Testis (tissue), 3 donors: Measurements from ENCODE around the gene S1PR2. TPM values are rescaled to one million over a fixed set of nuclear protein-coding genes. Genes with fewer than 3 reads are reported as not detected.
"Not testable (repeated sequence)": the region's sequence is repeated elsewhere in the genome, so short reads cannot be mapped to it uniquely, and the experiment has no call there.

Experiments
- DNase-seq: peaks from one replicate; pipeline ENCODE4 v3.0.0-alpha.2; 2019
- H3K27ac ChIP-seq, 2 donors: fragments of 200-600 bp; sonication (generic); one replicate each; pipeline ENCODE4 v1.5.1; 2019
- H3K27me3 ChIP-seq: fragments of 200-600 bp; sonication (generic); one replicate; pipeline ENCODE4 v1.5.1; 2019
- H3K36me3 ChIP-seq: fragments of 200-600 bp; sonication (generic); one replicate; pipeline ENCODE4 v1.5.1; 2017; ENCODE audit warnings: low read depth; ENCODE audit errors: missing control alignments
- H3K4me1 ChIP-seq: fragments of 200-600 bp; sonication (generic); one replicate; pipeline ENCODE4 v1.5.1; 2019
- H3K4me3 ChIP-seq, 2 donors: fragments of 200-600 bp; sonication (generic); one replicate each; pipeline ENCODE4 v1.5.1; 2017 to 2019
- H3K9me3 ChIP-seq: fragments of 200-600 bp; sonication (generic); one replicate; pipeline ENCODE4 v1.5.1; 2017
- POLR2A ChIP-seq: fragments of 450-650 bp; IDR thresholded peaks from one replicate; pipeline ENCODE4 v1.6.1; 2017; ENCODE audit warnings: antibody characterized with exemption, mild to moderate bottlenecking, moderate library complexity
- WGBS, 2 donors: methylation state at CpG; one replicate each; pipeline ENCODE4 v1.1.5; 2018; 5-methylcytosine and 5-hydroxymethylcytosine counted together
- intact Hi-C: fragments of 100-400 bp; cut with DNase I; formaldehyde crosslinking; loops from one replicate; pipeline ENCODE4 v1.15.1; 2023; ENCODE audit warnings: low total_unique reads
- polyA plus RNA-seq: library from polyadenylated mRNA; stranded (reverse); fragments of 350-450 nt; fragmentation: Illumina TruSeq; extraction: RNeasy Lipid Tissue Mini Kit (QIAGEN cat#74804); gene quantifications from one replicate; pipeline ENCODE4 v1.2.3, GENCODE V29; 2014; ENCODE audit warnings: low read depth, low replicate concordance; ENCODE audit not compliant: insufficient read depth
- total RNA-seq, 2 donors: library from RNA; depleted of rRNA; stranded (reverse); fragments of >200 nt; gene quantifications; one replicate each; pipeline ENCODE4 v1.2.3, GENCODE V29; 2016
- TF ChIP-seq, protein P1 (sequence below), 3 experiments: fragments of 450-650 bp in 2 of 3; fragments of 200-600 bp in 1 of 3; sonication (generic) in 1 of 3; IDR thresholded peaks; one replicate each; pipeline ENCODE4 v1.5.1; 2016 to 2019; ENCODE audit warnings: antibody characterized with exemption in 3 of 3, mild to moderate bottlenecking in 2 of 3, moderate library complexity in 1 of 3

S1PR2 gene
- total and polyA plus RNA-seq, 3 donors from 2014 or later, result 8.7 to 13.7 (median 11.9) TPM

DNA sequence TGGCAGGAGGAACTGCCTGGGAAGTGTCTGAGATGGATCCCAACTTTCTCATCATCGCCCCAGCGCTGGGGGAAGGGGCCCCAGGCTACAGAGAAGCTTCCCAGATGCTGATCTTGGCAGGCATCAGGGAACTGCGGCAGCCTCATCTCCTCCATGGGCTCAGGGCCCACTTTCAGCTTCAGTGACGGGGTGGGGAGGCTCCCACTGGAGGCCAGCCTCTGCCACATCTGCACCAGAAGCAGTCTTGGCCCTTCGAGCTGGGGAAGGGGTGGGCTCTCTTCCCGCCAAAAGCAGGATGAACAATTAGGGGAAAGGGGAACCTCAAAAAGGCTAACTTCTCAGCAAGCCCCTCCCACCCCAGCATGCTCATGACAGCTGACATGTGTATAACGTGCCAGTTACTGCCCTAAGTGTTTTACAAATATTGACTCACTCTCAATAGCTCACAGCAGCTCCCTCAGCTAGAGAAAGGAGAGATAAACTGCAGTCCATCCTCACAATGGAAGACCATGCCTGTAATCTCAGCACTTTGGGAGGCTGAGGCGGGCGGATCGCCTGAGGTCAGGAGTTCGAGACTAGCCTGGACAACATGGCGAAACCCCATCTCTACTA, 7.1 kb upstream of the S1PR2 start:
- H3K27ac ChIP-seq, result no peak overlapping the region
- H3K27me3 ChIP-seq, result no peaks in the 10 kb centered on the region
- H3K9me3 ChIP-seq, result no peaks in the 10 kb centered on the region
- H3K4me1 ChIP-seq, result no peaks in the 10 kb centered on the region
- TF ChIP-seq POLR2A, result no peak
- TF ChIP-seq, protein P1, sequence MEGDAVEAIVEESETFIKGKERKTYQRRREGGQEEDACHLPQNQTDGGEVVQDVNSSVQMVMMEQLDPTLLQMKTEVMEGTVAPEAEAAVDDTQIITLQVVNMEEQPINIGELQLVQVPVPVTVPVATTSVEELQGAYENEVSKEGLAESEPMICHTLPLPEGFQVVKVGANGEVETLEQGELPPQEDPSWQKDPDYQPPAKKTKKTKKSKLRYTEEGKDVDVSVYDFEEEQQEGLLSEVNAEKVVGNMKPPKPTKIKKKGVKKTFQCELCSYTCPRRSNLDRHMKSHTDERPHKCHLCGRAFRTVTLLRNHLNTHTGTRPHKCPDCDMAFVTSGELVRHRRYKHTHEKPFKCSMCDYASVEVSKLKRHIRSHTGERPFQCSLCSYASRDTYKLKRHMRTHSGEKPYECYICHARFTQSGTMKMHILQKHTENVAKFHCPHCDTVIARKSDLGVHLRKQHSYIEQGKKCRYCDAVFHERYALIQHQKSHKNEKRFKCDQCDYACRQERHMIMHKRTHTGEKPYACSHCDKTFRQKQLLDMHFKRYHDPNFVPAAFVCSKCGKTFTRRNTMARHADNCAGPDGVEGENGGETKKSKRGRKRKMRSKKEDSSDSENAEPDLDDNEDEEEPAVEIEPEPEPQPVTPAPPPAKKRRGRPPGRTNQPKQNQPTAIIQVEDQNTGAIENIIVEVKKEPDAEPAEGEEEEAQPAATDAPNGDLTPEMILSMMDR (IDR thresholded peaks at IDR 0.05), result no peak
- intact Hi-C loops, result loop anchor here (10.0 kb wide), 1 partner anchor 303 kb away; the partner anchor contains the start of gene OLFM2
- no peak for DNase-seq
- no peaks in the 10 kb centered on the region for H3K36me3 ChIP-seq
- H3K4me3 ChIP-seq, result no peak overlapping the region
- WGBS, 2 donors, result 72 to 79% methylated on average over 8 to 12 of the region's 12 CpGs

DNA sequence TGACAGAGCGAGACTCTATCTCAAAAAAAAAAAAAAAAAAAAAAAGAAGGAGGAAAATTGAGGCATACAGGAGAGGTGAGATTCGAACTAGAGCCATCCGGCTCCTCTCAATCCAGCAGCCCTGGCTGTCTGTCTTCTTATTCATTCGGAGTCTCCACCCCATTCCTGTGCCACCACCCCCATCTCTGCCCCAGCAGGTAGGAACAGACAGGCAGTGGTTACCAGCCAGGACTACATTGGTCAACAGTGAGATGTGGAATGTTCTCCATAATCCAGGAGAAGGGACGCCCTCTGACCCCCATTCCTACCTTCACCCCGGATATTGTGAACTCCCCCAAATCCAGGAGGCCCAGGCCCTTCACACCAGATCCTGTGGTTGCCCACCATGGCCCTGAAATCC, 6.6 kb upstream of the S1PR2 start:
- intact Hi-C loops, result loop anchor here (10.0 kb wide), 1 partner anchor 303 kb away; the partner anchor contains the start of gene OLFM2

DNA sequence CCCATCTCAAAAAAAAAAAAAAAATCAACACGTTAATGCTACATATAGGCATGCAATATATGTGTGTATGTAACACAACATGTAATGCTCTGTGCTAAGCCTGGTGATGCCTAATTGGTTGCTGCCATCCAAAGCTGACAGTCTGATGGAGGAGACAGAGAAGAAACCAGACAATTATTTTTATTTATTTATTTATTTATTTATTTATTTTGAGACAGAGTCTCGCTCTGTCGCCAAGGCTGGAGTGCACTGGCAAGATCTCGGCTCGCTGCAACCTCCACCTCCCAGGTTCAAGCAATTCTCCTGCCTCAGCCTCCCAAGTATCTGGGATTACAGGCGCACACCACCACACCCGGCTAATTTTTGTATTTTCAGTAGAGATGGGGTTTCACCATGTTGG, 4.3 kb upstream of the S1PR2 start:
- intact Hi-C loops, result loop anchor here (10.0 kb wide), 1 partner anchor 301 kb away; the partner anchor contains the start of gene OLFM2
- H3K27ac ChIP-seq, result not testable (repeated sequence)

More for the DNA sequence above, 6.6 kb upstream of the S1PR2 start:
- WGBS, 2 donors, result 90 to 95% methylated on average over 6 of the region's 6 CpGs
- Histone ChIP-seq H3K4me1 (no peaks in the 10 kb centered on the region), H3K9me3 (no peaks in the 10 kb centered on the region), H3K27ac (no peak overlapping the region), H3K36me3 (no peaks in the 10 kb centered on the region), H3K27me3 (no peaks in the 10 kb centered on the region), H3K4me3 (no peak overlapping the region)
- DNase-seq, result no peak
- TF ChIP-seq, protein P1 (IDR thresholded peaks at IDR 0.05), result no peak
- no peak for TF ChIP-seq POLR2A

DNA sequence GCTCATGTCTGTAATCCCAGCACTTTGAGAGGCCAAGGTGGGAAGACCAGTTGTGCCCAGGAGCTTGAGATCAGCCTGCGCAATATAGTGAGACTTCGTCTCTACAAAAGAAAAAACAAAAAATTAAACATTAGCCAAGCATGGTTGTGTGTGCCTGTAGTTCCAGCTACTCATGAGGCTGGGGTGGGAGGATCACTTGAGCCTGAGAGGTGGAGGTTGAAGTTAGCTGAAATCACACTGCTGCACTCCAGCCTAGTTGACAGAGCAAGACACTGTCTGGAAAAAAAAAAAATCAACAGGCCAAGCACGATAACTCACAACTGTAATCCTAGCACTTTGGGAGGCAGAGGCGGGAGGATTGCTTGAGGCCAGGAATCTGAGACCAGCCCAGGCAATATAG, 3.9 kb upstream of the S1PR2 start:
- 64 to 86% methylated on average over 4 of the region's 4 CpGs for WGBS, 2 donors
- Histone ChIP-seq H3K4me1 (peaks cover 1% of the 10 kb centered on the region), H3K9me3 (no peaks in the 10 kb centered on the region), H3K27ac (no peak overlapping the region), H3K36me3 (no peaks in the 10 kb centered on the region), H3K27me3 (no peaks in the 10 kb centered on the region), H3K4me3 (no peak overlapping the region)
- intact Hi-C loops, result loop anchor here (10.0 kb wide), 1 partner anchor 300 kb away; the partner anchor contains the start of gene OLFM2
- no peak for DNase-seq
- no peak for TF ChIP-seq POLR2A
- TF ChIP-seq, protein P1 (IDR thresholded peaks at IDR 0.05), result no peak

More for the DNA sequence above, 4.3 kb upstream of the S1PR2 start:
- not testable (repeated sequence) for H3K9me3 ChIP-seq, H3K27me3 ChIP-seq, H3K4me3 ChIP-seq, H3K4me1 ChIP-seq, H3K36me3 ChIP-seq, DNase-seq
- WGBS, 2 donors, result 94 to 97% methylated on average over 7 of the region's 7 CpGs

DNA sequence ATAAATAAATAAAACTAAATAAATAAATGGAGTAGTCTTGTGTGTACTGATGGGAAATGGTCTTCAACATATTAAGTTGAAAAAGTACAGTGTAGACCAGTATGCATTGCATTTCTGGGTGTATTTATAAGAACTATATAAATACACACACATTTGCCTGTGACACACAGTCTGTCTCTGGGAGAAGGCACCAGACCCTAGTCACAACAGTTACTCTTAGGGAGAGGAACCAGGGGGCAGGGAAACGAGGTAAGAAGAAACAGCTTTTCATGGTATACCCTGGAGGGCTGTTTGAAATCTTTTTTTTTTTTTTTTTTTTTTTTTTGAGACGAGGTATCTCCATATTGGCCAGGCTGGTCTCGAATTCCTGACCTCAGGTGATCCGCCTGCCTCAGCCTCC, 2.8 kb upstream of the S1PR2 start:
- TF ChIP-seq, protein P1 (IDR thresholded peaks at IDR 0.05), result no peak
- no peak for TF ChIP-seq POLR2A
- Histone ChIP-seq H3K36me3 (no peaks in the 10 kb centered on the region), H3K27me3 (no peaks in the 10 kb centered on the region), H3K9me3 (no peaks in the 10 kb centered on the region), H3K27ac (no peak overlapping the region), H3K4me1 (peaks cover 7% of the 10 kb centered on the region), H3K4me3 (no peak overlapping the region)
- 77 to 87% methylated on average over 4 of the region's 4 CpGs for WGBS, 2 donors
- DNase-seq, result no peak
- intact Hi-C loops, result loop anchor here (10.0 kb wide), 1 partner anchor 299 kb away; the partner anchor contains the start of gene OLFM2
